ACC112 (cell line): ENCODE measurements around the gene SLC18A3.

Source experiments
- H2AFZ ChIP-seq: fragments of 200-600 bp; sonication (generic); one replicate; pipeline ENCODE4 v1.6.0; 2017; ENCODE audit warnings: antibody characterized with exemption, low read length; ENCODE audit not compliant: unreplicated experiment
- H3K27ac ChIP-seq: fragments of 200-600 bp; sonication (generic); 2 replicates; pipeline ENCODE4 v1.5.1; 2014; ENCODE audit warnings: low read depth, mild to moderate bottlenecking, antibody characterized with exemption, low read length, moderate library complexity
- H3K27me3 ChIP-seq: fragments of 200-600 bp; sonication (generic); 2 replicates; pipeline ENCODE4 v1.6.1; 2014; ENCODE audit warnings: mild to moderate bottlenecking, antibody characterized with exemption, low read length, moderate library complexity, mixed read lengths; ENCODE audit not compliant: insufficient read depth
- H3K36me3 ChIP-seq: fragments of 200-600 bp; sonication (generic); 2 replicates; pipeline ENCODE4 v1.6.1; 2016; ENCODE audit warnings: mild to moderate bottlenecking, antibody characterized with exemption, low read length, moderate library complexity, mixed read lengths; ENCODE audit not compliant: insufficient read depth
- H3K4me1 ChIP-seq: fragments of 200-600 bp; sonication (generic); one replicate; pipeline ENCODE4 v1.6.1; 2016; ENCODE audit warnings: low read length, mixed read lengths; ENCODE audit not compliant: insufficient read depth, unreplicated experiment, control insufficient read depth
- H3K4me3 ChIP-seq: fragments of 200-600 bp; sonication (generic); 2 replicates; pipeline ENCODE4 v1.5.1; 2014; ENCODE audit warnings: mild to moderate bottlenecking, low read depth, low read length
- H3K79me2 ChIP-seq: fragments of 200-600 bp; sonication (generic); one replicate; pipeline ENCODE4 v1.6.0; 2016; ENCODE audit warnings: low read length; ENCODE audit not compliant: control insufficient read depth, unreplicated experiment, insufficient read depth

The SLC18A3 gene

DNA sequence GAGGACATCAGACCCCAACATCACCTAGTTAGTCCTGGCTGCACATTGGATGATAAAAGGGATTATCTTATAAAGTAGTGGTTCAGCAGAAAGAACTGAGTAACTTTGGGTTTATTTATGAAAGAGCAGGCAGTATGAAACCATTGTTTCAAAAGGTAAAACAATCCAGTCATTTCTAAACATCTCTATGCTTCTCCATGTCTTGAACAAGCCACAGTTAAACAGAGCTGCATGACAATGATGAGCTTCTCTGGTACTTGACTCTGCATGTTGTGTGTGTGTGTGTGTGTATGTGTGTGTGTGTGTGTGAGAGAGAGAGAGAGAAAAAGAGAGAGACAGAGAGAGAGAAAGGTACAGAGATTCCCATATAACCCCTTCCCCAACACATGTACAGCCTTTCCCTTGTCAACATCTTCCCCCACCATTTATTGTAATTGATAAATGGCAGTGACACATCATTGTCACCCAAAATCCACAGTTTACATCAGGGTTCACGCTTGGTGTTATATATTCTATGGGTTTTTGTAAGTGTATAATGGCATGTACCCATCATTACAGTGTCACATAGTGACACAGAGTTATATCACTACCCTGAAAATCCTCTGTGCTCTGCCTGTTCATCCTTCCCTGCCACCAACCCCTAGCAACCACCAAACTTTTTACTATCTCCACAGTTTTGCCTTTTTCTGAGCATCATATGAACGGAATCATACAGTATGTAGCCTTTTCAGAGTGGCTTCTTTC lies 32.8 kb upstream of the SLC18A3 start:
- Histone ChIP-seq H3K36me3 (no peaks in the 10 kb centered on the region), H3K79me2 (no peaks in the 10 kb centered on the region), H3K27ac (no peak overlapping the region), H2AFZ (no peak overlapping the region), H3K4me3 (no peak overlapping the region), H3K27me3 (no peaks in the 10 kb centered on the region), H3K4me1 (peaks cover 18% of the 10 kb centered on the region)

DNA sequence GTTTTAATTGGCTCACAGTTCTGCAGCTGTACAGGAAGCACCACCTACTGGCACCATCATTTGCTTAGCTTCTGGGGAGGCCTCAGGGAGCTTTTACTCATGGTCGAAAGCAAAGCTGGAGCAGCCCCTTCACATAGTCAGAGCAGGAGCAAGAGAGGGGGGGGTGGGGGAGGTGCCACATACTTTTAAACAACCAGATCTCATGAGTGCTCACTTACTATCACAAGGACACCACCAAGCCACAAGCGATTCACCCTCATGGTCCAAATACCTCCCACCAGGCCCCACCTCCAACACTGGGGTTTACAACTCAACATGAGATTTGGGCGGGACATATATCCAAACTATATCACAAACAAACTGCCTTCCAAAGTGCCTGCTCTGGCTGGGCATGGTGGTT lies 31.7 kb upstream of the SLC18A3 start:
- Histone ChIP-seq H2AFZ (no peak overlapping the region), H3K36me3 (no peaks in the 10 kb centered on the region), H3K27ac (no peak overlapping the region), H3K4me3 (no peak overlapping the region), H3K27me3 (no peaks in the 10 kb centered on the region), H3K79me2 (no peaks in the 10 kb centered on the region), H3K4me1 (peaks cover 20% of the 10 kb centered on the region)

DNA sequence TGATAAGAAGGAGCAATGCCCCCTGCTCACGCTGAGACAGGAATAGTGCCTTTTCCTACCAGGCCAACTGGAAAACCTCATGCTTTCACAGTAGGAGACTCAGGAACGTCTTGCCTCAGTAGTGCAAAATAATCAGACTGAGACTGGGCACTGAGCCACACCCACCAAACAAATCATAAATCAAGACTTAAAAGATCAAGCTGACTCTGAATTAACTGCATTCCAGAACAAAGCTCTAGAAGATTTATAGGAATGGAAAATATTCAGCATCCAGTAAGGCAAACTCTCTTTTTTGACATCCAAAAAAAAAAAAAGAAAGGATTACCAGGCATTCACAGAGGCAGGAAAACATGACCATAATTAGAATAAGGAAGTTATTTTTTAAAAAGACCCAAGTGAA lies 30.5 kb upstream of the SLC18A3 start:
- H3K4me1 ChIP-seq = peaks cover 15% of the 10 kb centered on the region
- no peaks in the 10 kb centered on the region for H3K27me3 ChIP-seq
- H3K79me2 ChIP-seq = no peaks in the 10 kb centered on the region
- H3K36me3 ChIP-seq = no peaks in the 10 kb centered on the region
- H2AFZ ChIP-seq = peak overlapping the region; percentile 13
- no peak overlapping the region for H3K4me3 ChIP-seq
- H3K27ac ChIP-seq = no peak overlapping the region

DNA sequence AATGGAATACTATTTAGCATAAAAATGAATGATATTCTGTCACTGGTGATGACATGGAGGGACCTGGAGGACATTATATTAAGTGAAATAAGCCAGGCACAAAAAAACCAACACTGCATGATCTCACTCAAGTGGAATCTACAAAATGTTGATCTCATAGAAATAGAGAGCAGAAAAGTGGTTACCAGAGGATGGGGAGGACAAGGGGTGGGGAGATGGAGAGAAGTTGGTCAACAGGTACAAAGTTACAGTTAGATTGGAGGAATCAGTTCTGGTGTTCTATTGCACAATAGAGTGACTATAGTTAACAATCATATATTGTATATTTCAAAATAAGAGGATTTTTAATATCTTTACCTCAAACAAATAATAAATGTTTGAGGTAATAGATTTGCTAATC lies 24.7 kb upstream of the SLC18A3 start:
- peaks cover 18% of the 10 kb centered on the region for H3K4me1 ChIP-seq
- no peak overlapping the region for H3K27ac ChIP-seq
- no peak overlapping the region for H2AFZ ChIP-seq

DNA sequence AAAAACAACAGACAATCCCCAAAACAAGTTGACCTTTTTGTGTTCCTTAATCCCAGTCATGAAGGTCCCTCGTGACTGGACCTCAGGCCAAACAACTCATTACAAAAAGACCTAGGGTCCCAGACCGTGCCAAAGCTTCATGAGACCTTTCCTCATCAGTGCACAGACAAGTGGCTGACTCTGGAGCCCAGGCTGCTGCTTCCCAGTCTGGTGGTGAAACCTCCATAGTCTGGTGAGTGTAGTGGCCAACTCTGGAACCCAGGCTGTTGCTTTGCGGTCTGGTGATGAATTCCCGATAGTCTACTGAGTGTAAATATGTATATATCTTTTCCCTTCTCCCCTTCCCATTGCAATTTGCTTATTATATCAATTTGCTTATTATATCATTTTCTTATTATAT lies 22.1 kb upstream of the SLC18A3 start:
- no peaks in the 10 kb centered on the region for H3K36me3 ChIP-seq
- no peaks in the 10 kb centered on the region for H3K27me3 ChIP-seq
- H3K27ac ChIP-seq = no peak overlapping the region
- H3K4me3 ChIP-seq = no peak overlapping the region
- H2AFZ ChIP-seq = no peak overlapping the region
- H3K79me2 ChIP-seq = no peaks in the 10 kb centered on the region
- peaks cover 7% of the 10 kb centered on the region for H3K4me1 ChIP-seq

More for the DNA sequence above, 24.7 kb upstream of the SLC18A3 start:
- H3K36me3 ChIP-seq = no peaks in the 10 kb centered on the region
- H3K27me3 ChIP-seq = no peaks in the 10 kb centered on the region
- H3K79me2 ChIP-seq = no peaks in the 10 kb centered on the region
- H3K4me3 ChIP-seq = no peak overlapping the region

DNA sequence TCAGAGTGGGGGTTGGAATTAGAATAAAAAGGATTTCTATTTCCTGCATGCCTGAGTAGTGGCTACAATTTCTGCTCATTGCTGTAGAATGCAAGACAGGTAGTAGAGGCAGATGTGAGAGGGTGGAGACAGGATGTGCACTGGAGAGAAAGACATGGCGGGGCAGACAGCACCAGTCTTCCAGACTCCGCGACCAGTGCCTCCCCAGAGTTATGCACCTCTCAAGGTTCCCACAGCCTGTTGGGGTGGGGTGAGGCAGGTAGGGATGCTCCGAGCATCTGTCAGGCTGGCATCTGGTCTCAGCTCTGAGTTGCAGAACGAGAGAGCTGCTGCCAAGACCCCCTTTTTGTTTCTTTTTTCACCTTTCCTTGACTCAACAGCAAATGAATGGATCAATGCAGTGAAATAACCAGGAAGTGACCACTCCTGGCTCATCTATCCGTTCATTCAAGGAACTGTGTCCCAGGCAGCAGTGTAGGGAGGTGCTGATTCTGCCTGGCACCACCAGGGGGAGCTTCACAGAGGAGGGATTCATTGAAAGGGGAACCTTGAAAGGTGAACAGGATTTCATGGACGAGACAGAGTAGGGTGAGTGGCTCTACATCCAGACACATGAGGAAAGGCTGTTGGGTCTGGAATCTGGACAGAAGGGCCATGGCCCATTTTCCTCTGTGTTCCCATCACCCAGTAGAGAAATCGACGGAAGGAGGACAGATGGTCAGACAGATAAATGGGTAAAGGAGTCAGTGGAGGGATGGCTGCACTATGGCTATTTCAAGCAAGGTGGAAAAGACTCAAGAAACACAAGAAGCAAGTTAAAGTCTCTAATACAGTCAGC lies 17.2 kb upstream of the SLC18A3 start:
- H3K27me3 ChIP-seq = no peaks in the 10 kb centered on the region
- H2AFZ ChIP-seq = no peak overlapping the region
- no peak overlapping the region for H3K27ac ChIP-seq
- H3K79me2 ChIP-seq = no peaks in the 10 kb centered on the region
- H3K4me1 ChIP-seq = no peaks in the 10 kb centered on the region
- H3K4me3 ChIP-seq = no peak overlapping the region
- H3K36me3 ChIP-seq = no peaks in the 10 kb centered on the region

DNA sequence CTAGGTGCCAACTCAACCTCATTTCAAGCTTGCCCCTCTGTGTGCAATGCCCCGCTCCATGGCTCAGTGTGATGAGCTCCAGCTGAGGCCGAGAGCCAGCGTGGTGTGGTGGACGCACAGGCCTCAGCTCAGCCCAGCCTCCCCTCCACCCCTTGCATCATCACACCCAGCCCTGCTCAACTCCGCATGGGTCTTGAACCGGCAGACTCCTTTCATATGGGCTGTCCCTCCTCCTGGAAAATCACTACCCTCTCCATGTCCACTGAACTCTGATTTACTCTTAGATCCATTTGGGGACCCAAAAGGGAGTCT lies 16.6 kb upstream of the SLC18A3 start:
- no peaks in the 10 kb centered on the region for H3K4me1 ChIP-seq
- H3K36me3 ChIP-seq = no peaks in the 10 kb centered on the region
- H3K27me3 ChIP-seq = no peaks in the 10 kb centered on the region
- H3K79me2 ChIP-seq = no peaks in the 10 kb centered on the region
- no peak overlapping the region for H3K4me3 ChIP-seq
- no peak overlapping the region for H2AFZ ChIP-seq
- no peak overlapping the region for H3K27ac ChIP-seq

DNA sequence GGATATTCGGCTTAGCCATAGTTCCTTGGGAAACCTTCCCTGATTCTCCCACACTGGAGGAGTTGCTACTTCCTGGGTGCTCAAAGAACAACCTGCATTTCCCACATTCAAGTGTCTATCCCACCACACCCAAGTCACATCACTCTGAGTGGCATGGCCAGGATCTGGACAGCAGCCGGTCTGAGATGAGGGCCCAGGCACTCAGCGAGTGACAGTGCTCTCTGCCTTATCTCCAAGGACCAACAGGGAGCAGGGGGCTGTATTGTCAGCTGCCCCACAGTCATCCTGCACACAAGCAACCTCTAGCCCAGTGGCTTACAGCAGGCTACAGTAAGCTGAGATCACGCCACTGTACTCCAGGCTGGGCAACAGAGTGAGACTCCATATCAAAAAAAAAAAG lies 16.1 kb upstream of the SLC18A3 start:
- Histone ChIP-seq H3K27me3 (no peaks in the 10 kb centered on the region), H3K36me3 (no peaks in the 10 kb centered on the region), H3K4me1 (no peaks in the 10 kb centered on the region), H3K4me3 (no peak overlapping the region), H3K27ac (no peak overlapping the region), H2AFZ (no peak overlapping the region), H3K79me2 (no peaks in the 10 kb centered on the region)

DNA sequence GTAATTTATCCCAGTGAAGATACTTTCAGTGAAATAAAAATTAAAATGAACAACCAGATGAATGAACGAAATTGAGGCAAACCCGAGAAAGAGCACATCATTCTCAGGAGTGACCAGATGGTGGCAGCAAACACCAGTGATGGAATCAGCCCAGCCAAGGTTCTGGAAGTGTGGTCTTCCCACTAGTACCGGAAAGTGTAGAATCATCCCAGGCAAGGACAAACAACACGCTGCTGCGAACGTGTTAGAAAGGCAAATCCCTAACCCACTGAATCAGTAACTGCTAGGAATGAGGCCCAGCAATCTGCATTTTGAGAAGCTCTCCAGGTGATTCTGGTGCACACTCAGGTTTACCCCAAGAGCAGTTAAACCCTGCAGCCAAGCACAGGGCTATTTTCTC lies 15.5 kb upstream of the SLC18A3 start:
- Histone ChIP-seq H3K27ac (no peak overlapping the region), H3K27me3 (no peaks in the 10 kb centered on the region), H3K36me3 (no peaks in the 10 kb centered on the region), H3K4me1 (no peaks in the 10 kb centered on the region), H2AFZ (no peak overlapping the region), H3K79me2 (no peaks in the 10 kb centered on the region), H3K4me3 (no peak overlapping the region)

DNA sequence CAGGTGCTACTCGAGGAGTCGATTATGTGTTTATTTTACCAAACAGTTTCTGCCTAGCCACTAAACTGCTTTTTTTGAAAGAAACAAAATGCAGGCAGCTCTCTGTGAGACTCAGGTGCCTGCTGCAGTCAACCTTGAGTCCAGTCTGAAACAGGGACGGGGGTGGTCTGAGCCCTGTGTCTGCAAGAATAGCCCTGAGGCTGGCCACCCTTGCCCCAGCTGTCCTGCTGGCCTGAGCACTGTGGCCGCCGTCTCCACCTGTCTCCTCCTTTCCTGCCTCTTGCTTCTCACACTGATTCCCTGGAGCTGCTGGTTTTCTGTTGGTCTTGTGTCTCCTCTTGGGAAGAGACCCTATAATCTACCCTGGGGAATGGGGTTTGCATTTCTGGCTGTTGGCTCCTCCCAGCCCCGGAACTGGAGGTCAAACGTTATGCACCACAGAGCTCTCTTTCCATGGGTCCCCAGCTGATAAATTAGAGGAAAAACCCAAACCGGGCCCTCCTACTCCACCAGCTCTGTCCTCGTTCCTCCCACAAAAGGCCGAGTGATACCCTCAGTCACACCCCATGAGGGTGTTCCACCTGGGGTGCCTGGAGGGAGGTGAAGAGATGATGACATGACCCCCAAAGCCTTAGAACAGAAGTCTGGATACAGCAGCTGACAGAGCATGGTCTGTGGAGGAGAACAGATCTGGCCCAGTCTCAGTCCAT lies 15.0 kb upstream of the SLC18A3 start:
- no peaks in the 10 kb centered on the region for H3K79me2 ChIP-seq
- no peaks in the 10 kb centered on the region for H3K4me1 ChIP-seq
- no peak overlapping the region for H2AFZ ChIP-seq
- H3K27me3 ChIP-seq = no peaks in the 10 kb centered on the region
- no peaks in the 10 kb centered on the region for H3K36me3 ChIP-seq
- H3K4me3 ChIP-seq = no peak overlapping the region
- H3K27ac ChIP-seq = no peak overlapping the region
